GM21526 (cell line): Measurements from ENCODE around the gene NUCKS1.

Experiments
- ATAC-seq: cut with Tn5 transposase; IDR thresholded peaks from one replicate; pipeline ENCODE4 v1.9.1; 2021; ENCODE audit warnings: moderate library complexity; ENCODE audit not compliant: unreplicated experiment, low FRiP score

NUCKS1 gene

GRCh38 chr1:205672395-205672889 lies 77.5 kb downstream of the NUCKS1 start:
- ATAC-seq, result no peak

DNA sequence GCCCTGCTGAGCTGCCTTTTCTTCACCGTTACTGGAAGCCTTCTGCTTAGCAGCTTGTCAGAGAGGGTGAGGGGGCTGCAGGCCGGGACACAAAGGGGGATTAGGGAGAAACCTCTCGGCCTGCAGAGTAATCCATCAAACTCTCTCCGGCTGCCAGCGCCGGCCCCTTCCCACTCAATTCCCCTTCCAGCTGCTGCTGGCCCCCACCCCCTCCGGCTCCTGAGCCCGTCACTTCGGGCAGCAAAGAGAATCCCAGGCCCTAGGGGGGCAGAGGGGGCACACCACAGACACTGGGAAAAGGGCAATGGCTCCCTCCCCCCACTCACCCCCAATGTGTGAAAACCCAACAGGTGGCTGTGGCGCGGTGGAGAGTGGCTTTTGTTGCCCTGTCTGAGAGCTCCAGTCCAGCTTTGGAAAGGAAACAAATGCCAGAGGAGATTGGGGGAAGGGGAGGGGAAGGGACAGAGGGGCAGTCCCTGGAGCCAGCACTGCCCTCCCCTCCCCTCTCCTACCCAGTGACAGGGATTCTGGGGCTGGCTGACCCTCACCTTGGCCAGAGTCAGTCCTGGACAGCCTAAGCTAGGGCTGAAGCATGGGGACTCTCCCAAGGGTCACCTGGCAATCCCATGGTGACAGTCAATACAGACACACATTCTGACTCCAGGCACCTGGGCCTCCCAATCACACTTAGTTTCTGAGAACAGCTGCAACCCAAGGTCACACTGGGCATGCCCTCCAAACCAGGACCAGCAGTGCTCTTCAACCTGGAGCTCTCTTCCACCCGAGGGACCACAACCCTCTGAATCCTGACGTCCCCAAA lies 79.2 kb downstream of the NUCKS1 start:
- no peak for ATAC-seq

- ATAC-seq, result no peak
Observed at GRCh38 chr1:205670150-205670446, 79.9 kb downstream of the NUCKS1 start.

DNA sequence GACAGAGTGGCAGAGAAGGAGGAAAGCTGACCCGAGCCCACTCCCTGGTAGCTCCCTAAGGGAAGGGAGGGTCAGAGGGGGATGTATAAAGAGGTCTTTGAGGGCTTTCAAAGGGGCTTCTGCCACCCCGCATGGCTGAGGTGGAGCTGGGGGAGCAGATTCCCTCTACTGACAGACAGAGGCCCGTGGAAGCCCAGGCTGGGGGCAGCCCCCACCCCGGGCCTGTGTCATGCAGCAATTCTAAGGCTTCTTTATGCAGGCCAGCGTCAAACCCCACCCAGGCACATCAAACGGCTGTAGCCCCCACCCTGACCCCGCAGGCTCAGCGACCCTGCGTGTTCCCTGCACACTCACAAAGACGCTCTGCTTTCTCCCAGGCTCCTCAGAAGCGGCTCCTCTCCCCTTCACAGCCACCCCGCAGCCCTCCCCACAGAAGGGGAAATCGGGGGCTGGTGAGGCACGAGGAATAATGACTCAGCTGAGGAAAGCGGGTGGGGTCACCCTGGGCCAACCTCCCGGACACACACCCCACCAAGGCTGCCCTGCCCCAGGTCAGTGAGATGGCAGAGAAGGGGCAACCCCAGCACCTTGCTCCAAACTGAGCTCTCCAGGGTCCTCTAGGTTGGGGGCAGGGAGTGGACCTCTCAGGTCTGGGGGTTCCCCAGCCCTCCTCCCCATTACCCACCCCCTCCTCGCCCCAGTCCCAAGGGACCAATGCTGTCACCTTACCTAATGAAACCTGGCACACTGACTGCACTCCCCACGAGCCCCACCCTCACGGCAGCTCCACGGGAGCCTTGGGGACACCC lies 80.4 kb downstream of the NUCKS1 start:
- no peak for ATAC-seq

- no peak for ATAC-seq
Observed at GRCh38 chr1:205668951-205669340, 81.0 kb downstream of the NUCKS1 start.

DNA sequence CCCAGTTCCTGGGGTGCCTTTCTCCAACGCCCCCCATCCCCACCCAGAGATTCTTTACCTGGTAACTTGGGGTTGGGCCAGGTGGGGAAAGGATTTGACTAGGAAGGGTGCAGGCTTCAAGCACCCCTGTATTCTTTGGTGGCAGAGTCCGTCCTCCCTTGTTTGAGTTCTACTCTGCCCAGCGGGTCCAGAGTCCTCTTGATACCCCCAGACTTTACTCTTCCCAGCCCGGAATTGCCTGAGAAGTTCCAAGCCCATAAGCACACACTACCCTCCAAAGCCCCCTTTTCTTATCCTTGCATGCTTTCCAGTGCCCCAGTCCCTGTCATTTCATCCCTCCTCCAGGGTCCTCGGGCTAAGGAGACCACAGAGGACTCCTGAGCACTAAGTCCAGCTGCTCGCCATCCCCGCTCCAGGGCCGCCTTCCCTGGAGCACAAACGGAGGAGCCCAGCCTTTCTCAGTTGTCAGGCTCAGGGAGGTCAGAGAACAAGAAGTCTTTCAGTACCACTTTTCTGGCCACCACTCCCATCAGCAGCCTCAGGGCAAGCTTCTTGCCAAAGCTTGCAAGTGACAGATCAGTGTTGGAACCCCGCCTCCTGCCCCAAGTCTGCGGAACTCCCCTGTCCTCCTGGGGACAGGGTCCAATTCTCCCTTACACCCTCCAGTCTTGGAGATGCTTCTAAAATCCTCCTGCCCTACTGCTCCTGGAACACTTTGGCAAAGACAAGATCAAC lies 81.9 kb downstream of the NUCKS1 start:
- no peak for ATAC-seq

DNA sequence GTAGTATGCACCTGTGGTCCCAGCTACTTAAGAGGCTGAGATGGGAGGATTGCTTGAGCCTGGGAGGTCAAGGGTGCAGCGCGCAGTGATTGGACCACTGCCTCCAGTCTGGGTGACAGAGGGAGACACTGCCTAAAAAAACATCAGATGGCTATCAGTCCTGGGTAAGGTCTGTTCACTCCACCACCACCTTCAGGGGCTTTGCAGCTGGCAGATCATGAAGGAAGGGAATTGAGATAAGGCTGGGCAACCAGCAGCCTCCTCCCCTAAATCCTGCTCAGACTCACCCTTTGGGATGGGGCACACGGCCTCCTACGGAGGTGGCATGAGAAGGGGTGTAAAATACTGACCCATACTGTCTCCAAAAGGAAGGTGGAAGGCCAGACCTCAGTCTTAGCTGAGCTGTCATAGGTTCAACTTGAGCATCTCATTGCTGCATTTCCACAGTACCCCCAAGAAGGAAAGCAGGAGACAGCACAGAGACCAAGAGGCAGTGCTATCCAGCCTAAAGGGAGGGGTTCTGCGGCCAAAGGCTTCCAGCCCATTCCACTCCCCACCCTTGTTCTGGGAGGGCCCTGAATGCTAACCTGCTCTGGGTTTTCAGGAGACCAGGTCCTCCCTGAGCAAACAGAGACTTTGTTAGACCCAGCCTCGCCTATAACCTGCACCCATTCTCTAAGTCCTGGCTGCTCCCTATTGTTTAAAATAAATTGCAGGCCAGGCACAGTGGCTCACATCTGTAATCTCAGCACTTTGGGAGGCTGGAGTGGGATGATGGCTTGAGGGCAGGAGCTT lies 83.4 kb downstream of the NUCKS1 start:
- ATAC-seq, result no peak

DNA sequence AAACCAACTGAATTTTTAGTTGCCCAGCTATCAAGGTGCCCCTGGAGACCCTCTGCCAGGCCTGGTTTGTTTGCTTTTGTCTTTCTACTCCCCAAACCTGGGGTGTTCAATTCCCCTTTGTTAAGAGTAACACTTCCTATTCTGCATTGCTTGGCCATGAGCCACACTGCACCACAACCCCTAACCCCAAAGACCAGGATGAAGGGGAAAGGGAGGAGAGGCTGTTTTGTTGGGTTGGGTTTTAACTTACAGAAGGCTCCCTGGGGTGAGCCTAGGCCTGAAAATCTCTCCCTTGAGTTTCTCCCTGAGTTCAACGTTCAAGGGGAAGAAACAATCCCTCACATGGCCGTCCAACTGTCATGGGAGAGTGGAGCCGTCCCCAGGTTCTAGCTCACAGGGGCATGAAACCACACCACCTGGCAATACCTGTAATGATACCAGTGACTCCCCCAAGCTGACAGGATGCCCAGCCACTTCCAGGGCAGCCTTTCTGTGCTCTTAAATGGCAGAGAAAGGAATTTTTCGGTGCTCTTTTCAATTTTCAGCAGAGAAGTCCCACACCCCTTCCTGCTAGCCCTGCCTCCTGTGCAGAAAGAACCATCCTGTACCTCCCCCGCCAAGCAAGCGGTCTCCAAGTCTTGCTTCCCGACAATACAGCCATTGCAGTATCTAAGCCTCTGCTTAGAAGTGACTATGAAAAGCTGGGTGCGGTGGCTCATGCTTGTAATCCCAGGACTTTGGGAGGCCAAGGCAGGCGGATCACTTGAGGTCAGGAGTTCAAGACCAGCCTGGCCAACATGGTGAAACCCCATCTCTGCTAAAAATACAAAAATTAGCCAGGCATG lies 84.6 kb downstream of the NUCKS1 start:
- ATAC-seq, result no peak

DNA sequence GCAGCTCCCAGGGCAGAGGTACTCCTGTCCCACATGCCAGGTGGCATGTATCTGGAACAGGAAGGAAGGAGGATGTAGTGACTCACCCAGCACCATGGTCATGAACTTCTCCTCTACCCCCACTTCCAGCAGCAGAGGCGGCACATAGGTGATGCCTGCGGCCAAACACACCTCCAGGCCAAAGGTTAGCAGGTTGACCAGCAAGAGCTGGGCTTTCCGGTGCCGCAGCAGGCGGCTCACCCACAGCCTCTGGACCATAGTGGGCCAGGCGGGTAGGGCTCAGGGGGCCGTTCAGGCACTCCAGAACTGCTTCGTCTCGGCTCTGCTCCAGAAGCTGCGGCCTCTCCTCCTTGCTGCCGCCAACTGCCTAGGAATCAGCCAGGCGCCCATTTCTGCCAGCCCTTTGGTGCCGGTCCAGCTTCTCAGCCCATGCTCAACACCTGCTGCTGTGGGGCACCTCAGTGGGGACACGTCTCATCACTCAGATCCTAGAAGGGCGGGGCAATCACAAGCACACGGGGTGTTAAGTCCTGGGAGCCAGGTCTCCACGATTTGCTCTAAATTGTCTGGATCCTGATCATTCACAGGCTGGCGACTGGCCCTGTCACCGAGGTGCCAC lies 85.5 kb downstream of the NUCKS1 start:
- ATAC-seq, result no peak

- no peak for ATAC-seq
Observed at GRCh38 chr1:205663286-205663936, 86.6 kb downstream of the NUCKS1 start.
